Adrenal gland (tissue), 5 donors: ENCODE data around the gene RIMBP2.

Source experiments
- CTCF ChIP-seq, 6 experiments: fragments of 450-650 bp in 4 of 6; fragments of 200-600 bp in 2 of 6; sonication (generic) in 1 of 6; IDR thresholded peaks; 1 replicate in 5 of 6; 2 replicates in 1 of 6; pipeline versions ENCODE4 v1.5.1 to v1.8.0; 2016 to 2021; ENCODE audit warnings: antibody characterized with exemption in 6 of 6, mild to moderate bottlenecking in 2 of 6, moderate library complexity in 1 of 6
- POLR2A ChIP-seq, 2 donors: fragments of 450-650 bp; IDR thresholded peaks; one replicate each; pipeline ENCODE4 v1.6.1; 2017; ENCODE audit warnings: antibody characterized with exemption in 2 of 2, mild to moderate bottlenecking in 2 of 2, moderate library complexity in 1 of 2
- donor health status: DM: no; HTN: no; CAD: no.

GRCh38 chr12:130563323-130563722, 152.8 kb downstream of the RIMBP2 start:
- TF ChIP-seq POLR2A (IDR thresholded peaks at IDR 0.05): no peak
- no peak for TF ChIP-seq CTCF (IDR thresholded peaks at IDR 0.05)
